Activated CD8-positive, alpha-beta memory T cell treated with anti-CD3 and anti-CD28 coated beads for 48 hours (primary cell): ENCODE results near the gene SLIT3.

Experiments
- DNase-seq, 3 experiments: peaks; one replicate each; pipeline ENCODE4 v3.0.0-alpha.2; 2020; ENCODE audit warnings: low read depth in 2 of 3, low spot score in 2 of 3

SLIT3 gene

DNA sequence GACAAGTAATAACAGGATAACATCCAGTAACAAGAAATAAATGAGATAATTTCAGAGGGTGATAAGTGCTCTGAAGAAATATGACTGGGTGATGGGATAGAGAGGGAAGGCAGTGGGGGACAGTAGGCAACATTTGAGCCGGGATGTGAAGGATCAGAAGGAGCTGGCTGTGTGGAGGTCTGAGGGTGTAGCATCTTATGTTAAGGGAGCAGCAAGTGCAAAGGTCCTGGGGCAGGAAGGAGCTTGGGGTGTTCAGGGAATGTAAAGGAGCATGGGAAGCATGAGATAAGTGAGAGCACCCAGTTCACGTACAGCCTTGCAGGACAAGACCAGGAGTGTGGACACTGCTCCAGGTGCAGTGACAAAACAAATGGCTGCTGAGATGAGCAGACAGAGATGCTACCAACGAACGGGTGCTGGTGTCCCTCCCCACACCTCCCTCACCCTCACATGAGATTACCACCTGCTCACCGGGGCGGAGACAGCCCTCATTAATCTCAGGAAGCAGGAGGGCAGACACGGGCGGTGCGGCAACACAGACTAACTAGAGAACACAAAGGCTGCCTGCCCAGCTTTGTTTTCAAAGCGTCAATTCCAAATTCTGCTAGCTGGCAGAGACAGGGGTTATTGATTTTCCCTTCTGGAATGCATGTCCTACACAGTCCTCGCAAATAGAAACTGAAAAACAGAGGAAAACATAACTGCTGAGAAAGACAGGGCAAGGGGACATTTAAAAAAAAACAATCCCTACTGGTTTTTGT, 423.6 kb downstream of the SLIT3 start:
- DNase-seq: no peak

DNA sequence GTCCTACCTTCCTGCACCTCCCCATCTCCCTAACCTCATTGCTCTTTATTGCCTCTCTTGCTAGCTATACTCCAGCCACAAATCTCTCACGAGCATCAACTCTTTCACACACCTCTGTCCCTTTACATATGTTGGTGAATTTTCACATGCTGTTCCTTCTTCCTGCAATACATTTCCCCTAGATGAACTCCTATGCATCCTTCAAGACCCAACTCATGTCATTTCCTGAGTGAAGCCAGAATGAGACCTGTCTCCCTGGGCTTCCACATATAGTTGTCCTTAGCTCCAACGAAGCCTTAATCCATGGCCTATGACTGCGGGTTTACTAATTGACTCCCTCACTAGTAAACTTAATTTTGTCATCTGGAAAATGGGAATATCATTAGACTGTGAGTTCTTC, 424.5 kb downstream of the SLIT3 start:
- DNase-seq: no peak

DNA sequence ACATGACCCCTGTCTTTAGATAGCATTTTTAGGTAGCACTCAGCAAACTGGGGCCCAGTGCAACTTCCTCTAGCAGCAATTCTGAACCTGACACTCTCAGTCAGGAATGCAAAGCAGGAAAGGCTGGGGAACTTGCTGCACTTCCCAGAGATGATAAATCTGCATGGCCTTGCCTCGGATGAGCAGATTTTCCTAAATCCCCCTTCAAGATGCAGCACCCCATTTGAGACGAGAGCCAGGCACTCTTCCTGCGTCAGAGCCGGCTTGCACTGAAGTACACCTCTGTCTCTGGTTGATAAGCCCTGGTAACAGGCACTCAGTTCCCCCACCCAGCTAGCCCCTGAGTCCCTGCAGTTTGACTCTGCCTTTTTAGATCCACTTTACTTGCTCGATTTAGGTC, 425.1 kb downstream of the SLIT3 start:
- DNase-seq: no peak

DNA sequence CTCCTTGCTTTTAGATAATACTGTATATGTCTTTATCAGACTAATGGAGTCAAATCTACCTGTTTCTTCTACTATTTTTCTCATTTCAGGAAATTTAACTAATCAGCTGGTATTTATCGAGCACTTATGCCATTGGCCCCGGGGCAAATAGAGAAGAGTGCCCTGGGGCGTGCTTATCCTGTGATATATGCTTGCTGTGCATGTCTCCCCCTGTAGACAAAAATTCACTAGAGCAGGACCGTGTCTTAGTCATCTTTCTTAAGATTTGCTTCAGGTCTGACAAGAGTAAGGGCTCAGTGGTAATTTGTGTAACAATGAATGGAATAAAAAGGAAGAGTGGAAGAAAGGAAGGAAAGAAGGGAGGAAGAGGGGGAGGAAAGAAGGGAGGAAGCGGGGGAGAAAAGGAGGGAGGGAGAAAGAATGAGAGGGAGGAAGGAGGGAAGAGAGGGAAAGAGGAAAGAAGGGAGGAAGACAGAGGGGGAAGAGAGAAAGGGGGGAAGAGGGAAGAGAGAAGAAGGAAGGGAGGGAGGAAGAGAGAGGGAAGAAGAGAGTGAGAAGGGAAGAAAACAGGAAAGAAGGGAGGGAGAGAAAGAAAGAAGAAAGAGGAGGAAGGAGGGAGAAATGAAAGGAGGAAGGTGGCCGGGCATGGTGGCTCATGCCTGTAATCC, 426.1 kb downstream of the SLIT3 start:
- DNase-seq: no peak

DNA sequence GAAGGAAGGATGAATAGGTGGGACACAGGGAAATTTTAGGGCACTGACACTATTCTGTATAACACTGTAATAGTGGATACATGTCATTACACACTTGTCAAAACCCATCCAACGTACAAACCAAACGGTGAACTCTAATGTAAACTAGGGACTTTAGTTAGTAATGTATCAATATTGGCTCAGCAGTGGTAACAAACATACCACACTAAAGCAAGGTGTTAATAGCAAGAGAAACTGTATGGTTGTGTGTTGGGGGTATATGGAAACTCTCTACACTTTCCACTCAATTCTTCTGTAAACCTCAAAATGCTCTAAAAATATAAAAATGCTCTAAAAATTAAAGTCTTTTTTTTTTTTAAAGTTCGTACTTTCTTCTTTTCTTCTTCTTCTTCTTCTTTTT, 428.7 kb downstream of the SLIT3 start:
- no peak for DNase-seq

DNA sequence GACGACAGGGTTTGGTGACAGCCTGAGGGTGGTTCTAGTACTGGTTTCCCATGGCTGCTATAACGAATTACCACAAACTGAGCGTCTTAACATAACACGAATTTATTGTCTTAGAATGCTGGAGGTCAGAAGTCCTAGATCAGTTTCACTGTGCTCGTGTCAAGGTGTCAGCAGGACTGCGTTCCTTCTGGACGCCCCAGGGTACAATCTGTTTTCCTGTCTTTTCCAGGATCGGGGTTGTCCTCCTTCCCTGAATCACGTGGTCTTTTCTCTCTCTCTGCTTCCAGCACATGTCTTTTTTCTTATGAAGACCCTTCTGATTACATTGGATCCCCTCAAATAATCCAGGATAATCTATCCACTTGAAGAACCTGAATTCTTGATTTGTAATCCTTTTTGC, 430.0 kb downstream of the SLIT3 start:
- DNase-seq: no peak

DNA sequence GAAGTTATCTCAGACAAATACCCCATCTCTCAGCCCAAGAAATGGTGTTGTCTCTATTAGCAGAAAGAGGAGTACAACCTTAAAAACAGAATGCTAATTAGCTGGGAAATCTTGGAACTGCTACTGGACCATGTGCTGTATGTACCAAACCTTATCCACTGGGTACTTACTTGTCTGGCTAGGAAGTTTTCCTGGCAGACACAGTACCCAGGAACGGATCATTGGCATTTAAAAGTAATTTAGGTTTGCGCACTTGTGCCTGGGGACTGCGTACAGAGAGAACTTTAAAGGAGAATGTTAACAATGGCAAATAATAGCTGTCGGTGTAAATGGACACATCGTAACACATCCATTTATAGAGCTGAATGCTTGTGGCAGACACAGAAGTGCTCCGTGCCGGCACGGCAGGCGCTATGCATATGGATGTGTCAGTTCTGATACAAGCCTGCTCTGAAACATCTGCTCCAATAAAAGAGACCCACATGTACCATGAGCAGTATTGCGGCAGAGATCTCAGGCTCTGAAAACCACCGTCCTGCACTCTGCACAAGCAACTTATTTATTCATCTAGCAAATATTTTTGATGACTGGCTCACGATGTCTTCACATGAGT, 431.2 kb downstream of the SLIT3 start:
- DNase-seq: no peak

DNA sequence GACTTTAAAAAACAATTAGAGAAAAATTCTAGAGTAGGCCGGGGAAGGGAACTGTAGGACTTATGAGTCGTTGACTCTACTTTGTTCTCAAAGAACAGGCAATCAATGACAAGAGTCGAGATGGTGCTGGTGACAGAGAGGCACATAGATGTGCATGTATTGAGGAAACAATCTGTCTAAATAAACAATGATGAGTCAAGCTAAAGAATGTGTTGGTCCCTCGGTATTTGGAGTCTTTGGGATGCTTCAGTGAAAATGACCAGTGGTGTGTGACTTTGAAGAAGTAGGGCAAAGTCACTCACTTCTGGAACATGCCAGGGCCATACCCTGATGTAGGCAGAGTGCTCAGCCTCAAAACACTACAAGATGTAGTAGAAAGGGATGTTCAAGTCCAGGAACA, 433.7 kb downstream of the SLIT3 start:
- DNase-seq: no peak

DNA sequence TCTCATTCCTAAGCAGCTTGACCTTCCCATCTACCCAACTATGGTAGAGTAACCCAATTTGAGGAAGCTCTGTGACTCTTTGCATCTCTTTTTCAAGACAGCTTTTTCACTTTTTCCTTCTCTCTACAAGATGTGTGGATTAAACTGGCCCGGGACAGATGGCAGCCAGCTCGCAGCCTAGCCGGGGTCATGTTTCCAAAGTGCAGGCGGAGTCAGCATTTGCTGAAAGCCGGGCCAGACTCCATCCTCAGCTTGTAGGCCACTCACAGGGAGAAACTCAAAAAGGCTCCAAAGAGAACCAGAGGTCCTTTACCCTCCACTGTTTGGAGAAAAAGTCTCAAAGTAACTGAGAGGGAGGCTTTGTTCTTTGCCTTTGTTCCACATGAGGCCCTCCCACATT, 435.0 kb downstream of the SLIT3 start:
- no peak for DNase-seq

DNA sequence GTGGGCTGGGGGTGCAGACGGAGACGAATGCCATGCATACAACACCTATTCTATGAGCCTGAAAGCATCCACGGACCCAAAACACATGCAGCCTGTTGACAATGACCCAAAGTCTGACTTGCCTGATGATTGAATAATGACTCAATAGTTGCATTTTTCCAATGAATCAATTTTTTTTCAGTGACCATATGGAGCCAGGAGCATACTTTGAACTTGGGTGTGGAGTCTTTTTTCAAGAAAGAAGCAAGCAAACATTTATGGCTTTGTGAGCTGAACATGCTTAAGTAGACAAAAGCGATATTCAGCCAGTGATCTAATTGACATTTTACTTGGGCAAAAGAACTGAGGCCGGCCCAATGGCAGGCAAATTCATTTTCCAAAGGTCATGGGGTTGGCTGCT, 437.9 kb downstream of the SLIT3 start:
- DNase-seq: no peak

DNA sequence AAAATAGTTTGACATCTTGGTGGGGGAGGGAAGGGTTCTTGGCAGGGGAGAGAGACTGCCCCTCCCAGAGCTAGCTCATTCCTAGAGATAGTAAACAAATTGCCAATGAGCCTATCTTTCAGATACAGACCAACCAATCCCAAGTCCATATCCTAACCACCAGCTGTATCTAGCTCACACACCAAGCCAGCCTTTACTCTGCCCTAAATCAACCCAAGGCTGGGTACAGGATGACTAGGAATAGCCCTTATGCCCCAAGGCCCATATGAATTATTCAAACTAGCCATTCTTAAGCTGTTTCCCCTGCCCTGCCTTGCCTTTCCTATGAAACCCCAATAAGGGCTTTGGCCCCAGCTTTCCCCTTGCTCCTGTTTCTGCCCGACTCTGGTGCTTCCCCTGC, 440.4 kb downstream of the SLIT3 start:
- no peak for DNase-seq

DNA sequence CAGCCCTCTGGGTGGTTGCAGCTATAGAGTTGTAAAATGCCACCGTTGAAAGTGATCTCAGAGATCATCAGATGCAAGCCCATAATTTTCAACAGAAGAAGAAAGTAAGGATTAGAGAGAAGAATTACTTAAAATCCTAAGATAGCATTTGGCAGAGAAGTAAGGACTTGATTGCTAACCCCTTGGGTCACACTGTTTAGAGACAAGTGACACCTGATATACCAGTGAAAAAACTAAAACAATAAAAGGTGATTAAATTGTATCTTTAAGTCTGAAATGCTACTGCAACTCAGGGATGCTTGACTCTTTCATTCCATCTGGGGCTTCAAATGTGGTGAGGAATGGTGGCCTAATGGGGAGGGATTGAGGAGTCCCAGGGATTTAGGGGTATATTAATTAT, 440.9 kb downstream of the SLIT3 start:
- DNase-seq: no peak

DNA sequence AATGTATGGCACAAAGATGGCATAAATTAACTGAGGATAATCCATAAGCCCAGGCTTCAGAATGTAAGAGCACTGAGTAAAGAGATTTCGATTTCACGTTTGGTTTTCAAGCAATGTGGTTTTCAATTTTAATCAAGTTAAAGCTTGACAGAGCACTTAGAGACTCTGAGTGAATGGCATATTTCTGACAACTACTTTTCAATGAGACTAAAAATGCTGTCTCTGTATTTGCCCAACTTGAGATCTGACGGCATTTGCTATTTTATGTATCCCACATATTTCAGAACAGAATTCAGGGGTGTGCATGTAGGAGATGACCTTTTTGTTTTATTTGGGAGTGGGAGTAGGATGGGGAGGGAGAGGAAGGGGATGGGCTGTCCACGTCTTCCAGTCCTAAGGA, 441.5 kb downstream of the SLIT3 start:
- no peak for DNase-seq

DNA sequence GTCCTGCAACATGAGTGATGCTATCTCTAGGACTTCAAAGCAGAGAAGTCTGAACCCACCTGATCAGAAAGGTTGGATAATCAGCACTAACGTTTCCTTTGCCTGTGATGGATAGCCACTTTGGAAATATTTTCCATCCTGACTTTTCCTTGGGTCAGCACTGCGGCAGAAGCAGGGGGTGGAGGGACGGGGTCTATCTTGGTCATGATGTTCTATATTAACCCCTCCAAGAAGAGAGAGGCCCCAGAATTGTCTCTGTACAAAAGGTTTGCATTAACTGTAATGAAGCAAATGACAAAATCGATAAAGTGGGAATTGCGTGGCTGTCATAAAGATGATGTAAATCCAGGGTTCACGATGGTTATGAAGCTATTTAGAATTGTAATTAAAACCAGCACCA, 441.9 kb downstream of the SLIT3 start:
- DNase-seq: no peak

DNA sequence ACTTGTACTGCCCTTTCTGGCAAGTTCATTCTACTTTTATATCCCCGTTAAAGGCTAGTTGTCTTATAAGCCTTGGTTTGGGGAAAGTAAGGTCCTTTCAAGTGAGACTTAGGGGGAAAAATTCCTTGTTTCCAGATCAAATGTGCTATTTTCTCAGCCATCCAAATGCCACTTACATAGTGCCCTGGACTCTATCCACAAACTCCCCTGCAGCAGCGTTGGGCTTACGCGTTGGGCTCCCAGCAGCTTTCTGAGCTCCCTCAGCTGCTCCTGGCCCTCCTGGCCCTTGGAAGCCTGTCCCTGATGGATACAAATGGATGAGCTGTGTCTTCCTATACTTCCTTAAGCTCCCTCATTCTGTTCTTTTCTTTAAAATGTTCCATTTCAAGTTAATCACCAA, 442.6 kb downstream of the SLIT3 start:
- no peak for DNase-seq

DNA sequence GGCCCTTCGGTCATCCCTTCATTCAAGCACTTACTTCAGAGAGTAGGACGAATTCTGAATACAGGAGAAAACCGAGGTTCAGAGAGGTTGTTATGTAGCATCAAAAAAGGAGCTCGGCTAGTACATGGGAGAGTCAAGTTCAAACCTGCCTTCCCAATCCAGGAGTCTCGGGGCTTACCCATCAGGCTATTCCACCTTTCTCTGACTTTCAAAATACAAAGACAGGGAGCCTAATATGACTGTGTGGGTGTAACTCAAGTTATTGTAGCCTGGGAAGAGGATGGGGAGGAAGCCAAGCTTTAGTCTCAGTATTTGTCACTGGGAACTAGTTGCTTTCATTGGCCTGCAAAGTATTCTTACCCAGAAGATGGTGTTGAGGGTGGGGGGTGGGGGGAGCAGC, 447.0 kb downstream of the SLIT3 start:
- DNase-seq: no peak

DNA sequence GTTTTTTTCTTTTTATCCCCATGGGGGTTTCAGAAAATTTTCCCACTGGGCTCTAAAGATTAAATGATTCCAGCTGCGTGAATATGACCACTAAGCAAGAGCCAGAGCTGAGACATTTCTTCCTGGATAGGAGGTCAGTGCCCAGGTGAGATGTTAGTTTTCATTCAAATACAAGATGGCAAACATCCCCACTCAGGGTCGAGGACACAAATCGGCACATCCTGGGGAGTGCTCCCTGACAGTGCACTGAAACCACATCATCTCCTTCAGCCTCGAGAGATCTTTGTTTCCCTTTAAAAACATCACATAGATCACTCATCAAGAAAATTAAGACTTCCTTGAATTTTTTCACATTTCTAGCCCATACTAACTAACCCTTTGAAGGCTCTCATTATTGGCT, 448.6 kb downstream of the SLIT3 start:
- DNase-seq: no peak

DNA sequence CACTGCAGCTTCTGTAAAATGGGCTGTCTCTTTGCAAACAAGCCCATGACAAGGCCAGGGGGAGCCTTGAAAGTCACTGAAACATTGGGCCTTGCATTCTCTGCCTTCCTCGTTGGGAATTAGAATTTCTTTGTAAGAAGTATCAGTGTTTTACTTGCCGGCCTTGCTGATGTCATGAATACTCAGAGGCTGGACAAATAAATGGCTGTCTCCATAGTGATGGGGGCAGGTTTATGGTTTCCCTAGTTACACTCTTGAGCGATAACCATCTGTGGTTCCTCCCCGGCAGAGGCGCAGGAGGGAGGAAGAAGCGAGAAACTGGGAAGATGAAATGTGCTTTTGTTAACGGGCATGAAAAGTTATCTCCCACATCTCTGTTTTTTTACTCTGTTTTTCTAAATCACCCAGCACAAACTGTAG, 449.0 kb downstream of the SLIT3 start:
- no peak for DNase-seq

DNA sequence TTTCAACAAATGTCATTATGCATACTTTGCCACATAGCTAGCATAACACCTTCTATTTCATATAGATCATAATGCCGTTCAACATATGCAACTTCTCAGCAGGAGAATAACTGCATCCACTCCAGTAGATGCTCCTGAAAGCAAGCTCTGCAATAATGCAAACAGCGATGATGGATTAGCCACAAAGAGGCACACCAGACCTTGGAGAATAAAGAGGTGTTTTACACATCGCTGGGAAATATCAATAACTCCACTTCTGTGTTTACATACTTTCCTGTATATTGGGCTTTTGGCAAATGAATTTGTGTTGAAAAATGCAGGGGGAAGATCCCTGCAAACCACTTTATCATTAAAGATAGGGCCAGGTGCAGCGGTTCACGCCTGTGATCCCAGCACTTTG, 450.3 kb downstream of the SLIT3 start:
- no peak for DNase-seq

DNA sequence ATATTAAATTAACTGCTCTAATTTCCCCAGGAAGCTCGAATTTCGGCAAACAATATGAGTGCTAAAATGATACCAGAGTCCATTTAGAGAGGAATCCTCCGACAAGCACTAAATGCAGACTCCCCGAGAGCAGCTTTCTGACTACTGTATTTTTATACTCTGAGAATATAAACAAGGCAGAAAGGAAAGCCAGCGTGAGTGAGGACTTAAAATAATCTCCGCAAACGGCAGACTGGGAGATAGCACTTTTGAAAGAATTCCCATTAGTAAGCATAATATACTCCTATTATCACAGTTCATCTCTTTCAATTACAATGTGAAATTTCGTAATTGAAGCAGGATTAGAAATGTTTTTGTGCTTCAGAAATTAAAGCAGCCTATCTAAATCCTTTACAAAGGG, 452.4 kb downstream of the SLIT3 start:
- no peak for DNase-seq

DNA sequence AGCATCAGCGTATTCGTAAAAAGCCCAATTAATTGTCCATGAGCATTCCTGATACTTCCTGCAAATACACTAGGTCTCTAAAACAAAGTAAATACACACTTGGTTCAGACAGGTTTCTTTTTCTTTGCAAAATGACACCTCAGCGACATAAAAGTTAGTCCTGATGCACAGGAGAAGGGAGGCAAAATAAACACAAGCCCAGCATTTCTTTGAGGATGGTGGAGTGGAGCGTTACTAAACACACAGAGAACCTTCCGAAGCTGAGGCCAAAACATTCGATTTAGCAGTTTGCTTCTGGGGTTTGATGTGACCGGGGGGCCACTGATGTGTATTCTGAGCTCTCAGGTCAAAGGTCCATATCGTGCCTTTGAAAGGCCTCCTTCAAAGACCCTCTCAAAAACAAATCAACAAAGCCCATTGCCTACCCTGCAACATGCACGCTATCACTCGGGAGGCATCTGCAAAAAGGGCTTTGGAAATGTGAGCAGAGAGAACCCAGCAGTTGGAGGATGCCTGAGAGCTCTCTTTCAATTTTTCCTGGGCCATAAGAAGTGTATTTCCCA, 453.3 kb downstream of the SLIT3 start:
- DNase-seq: no peak

DNA sequence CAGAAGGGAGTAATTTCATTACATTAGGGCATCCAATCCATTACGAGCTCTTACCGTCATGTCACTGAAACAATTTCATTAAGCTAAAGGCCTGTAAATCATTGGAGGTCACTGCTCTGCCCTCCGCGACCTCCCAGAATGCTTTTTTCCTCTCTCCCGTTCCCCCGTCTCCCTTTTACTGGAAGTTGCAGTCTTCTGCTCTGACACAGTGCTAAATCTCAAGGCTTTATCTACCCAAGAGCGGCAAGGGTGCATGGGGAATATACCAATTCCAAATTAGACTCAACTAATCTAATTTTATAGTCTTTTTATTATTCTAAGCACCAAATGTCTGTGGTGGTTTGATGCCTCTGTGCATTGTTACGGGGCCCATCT, 456.0 kb downstream of the SLIT3 start:
- no peak for DNase-seq
